Osteocyte (in vitro differentiated cells): ENCODE results near the gene LIPG. TPM values are rescaled to one million over a fixed set of nuclear protein-coding genes. Genes with fewer than 3 reads are reported as not detected.

Experiments
- DNase-seq: peaks from one replicate; pipeline ENCODE4 v3.0.0; 2021; ENCODE audit warnings: mixed read lengths; ENCODE audit not compliant: unreplicated experiment; ENCODE audit errors: extremely low spot score
- H3K27ac Mint-ChIP-seq: one replicate; pipeline ENCODE4 v1.8.0; 2021; ENCODE audit warnings: mild to moderate bottlenecking, mixed read lengths; ENCODE audit not compliant: unreplicated experiment
- H3K27me3 Mint-ChIP-seq: one replicate; pipeline ENCODE4 v1.8.0; 2021; ENCODE audit warnings: mixed read lengths; ENCODE audit not compliant: unreplicated experiment
- H3K36me3 Mint-ChIP-seq: one replicate; pipeline ENCODE4 v1.8.0; 2021; ENCODE audit warnings: mixed read lengths; ENCODE audit not compliant: unreplicated experiment
- H3K4me1 Mint-ChIP-seq: one replicate; pipeline ENCODE4 v1.8.0; 2021; ENCODE audit warnings: mixed read lengths; ENCODE audit not compliant: unreplicated experiment
- H3K4me3 Mint-ChIP-seq: one replicate; pipeline ENCODE4 v1.8.0; 2021; ENCODE audit warnings: mild to moderate bottlenecking, moderate library complexity, mixed read lengths; ENCODE audit not compliant: unreplicated experiment
- H3K9me3 Mint-ChIP-seq: one replicate; pipeline ENCODE4 v1.8.0; 2021; ENCODE audit warnings: mixed read lengths; ENCODE audit not compliant: unreplicated experiment
- total RNA-seq: library from RNA; stranded (reverse); gene quantifications from 2 replicates; pipeline ENCODE4 v1.2.1, GENCODE V29; 2021
- TF ChIP-seq, protein P1 (sequence below): fragments of 200-600 bp; sonication (generic); IDR thresholded peaks from 2 replicates; pipeline ENCODE4 v1.5.0; 2021; ENCODE audit warnings: antibody characterized with exemption, mild to moderate bottlenecking, moderate library complexity

LIPG gene
- total RNA-seq, 1 donor from 2014 or later: not detected

DNA sequence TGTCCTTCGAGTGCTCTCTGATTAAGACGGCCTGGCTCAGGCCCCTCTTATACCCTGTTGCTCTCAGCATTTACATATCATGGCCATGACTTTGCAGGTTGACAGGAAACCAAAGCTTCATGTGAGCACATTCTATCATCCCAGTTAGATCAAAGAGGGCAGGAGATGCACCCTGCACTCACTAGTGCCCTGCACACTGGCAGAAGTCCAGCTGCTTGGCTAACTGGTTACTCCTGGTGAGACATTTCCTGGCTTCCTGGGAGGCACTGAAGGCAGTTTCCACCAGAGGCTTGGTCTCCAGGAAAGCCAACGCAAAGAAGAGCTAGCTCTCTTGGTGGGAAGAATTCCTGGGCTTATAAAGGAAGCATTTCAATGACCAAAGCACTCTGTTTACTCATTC is 66.3 kb downstream of the LIPG start:
- no peak overlapping the region for H3K4me3 Mint-ChIP-seq
- H3K9me3 Mint-ChIP-seq: no peaks in the 10 kb centered on the region
- no peak for DNase-seq
- no peaks in the 10 kb centered on the region for H3K4me1 Mint-ChIP-seq
- H3K27ac Mint-ChIP-seq: no peak overlapping the region
- no peaks in the 10 kb centered on the region for H3K36me3 Mint-ChIP-seq
- TF ChIP-seq, protein P1, sequence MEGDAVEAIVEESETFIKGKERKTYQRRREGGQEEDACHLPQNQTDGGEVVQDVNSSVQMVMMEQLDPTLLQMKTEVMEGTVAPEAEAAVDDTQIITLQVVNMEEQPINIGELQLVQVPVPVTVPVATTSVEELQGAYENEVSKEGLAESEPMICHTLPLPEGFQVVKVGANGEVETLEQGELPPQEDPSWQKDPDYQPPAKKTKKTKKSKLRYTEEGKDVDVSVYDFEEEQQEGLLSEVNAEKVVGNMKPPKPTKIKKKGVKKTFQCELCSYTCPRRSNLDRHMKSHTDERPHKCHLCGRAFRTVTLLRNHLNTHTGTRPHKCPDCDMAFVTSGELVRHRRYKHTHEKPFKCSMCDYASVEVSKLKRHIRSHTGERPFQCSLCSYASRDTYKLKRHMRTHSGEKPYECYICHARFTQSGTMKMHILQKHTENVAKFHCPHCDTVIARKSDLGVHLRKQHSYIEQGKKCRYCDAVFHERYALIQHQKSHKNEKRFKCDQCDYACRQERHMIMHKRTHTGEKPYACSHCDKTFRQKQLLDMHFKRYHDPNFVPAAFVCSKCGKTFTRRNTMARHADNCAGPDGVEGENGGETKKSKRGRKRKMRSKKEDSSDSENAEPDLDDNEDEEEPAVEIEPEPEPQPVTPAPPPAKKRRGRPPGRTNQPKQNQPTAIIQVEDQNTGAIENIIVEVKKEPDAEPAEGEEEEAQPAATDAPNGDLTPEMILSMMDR: no peak
- H3K27me3 Mint-ChIP-seq: peaks cover 17% of the 10 kb centered on the region

DNA sequence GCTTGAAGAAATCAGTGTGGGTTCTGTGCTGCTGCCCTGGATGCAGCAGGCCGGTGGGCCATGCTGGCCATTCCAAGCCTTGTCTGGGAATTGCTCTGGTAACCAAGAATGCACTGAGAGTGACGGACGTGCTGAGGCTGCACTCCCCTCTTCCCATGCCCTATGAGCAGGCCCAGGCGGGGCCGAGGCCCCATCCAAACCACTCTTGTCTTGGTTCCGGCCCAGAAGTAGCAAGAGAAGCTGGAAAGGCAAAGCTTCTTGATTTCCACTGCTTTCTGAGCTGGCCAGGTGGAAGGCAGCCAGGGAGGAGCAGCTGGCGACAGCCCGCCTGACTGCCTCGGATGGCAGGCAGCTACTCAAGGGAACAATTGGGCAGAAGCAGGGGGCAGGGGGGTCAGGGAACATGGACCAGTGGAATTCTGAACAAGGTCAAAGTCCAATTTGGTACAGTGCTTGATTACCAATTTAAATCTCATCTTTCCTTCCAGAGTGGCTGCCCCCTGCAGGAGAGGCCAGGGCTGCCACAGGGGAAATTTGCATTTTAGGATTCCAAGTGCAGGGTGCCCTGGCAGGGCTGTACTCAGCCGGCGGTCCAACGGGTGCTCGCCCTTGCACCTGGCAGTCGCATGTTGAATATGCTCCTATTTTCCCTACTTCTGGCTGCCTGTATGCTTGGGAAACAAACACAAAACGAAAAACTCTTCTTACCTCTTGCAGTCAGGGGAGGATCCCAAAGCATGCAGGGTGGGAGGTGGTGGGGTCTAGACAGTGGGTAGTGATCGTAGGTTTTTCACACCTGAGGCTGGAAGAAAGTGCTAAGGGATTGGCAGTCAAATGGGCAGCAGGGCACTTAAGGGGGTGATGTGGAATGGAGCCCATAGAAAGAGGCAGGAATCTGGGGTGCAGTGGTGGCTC is 67.3 kb downstream of the LIPG start:
- no peak for DNase-seq
- Mint-ChIP-seq H3K4me1 (no peaks in the 10 kb centered on the region), H3K4me3 (no peak overlapping the region), H3K27me3 (peaks cover 19% of the 10 kb centered on the region), H3K9me3 (no peaks in the 10 kb centered on the region), H3K36me3 (no peaks in the 10 kb centered on the region), H3K27ac (no peak overlapping the region)
- TF ChIP-seq, protein P1: no peak

DNA sequence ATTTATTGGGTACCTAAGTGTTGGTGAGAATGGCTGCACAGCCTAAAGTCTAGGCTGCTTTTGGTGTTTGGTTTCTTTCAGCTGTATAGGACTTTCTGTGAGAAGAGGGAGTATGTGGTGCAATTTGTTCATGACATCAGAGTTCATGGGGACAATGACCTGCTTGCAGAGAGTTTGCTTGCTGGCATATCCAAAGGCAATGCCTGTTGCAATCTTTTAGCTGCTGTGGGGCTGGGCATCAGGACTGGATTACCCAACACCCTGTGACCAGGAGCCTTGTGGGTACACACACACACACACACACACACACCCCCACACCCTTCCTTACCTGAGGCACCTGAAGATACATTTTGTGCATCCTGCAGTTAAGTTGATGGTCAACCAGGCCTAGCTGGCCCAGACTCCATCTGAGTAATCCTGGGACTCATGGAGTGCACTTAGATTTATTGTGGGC is 68.4 kb downstream of the LIPG start:
- H3K36me3 Mint-ChIP-seq: no peaks in the 10 kb centered on the region
- H3K27me3 Mint-ChIP-seq: peaks cover 19% of the 10 kb centered on the region
- H3K4me3 Mint-ChIP-seq: no peak overlapping the region
- no peak for DNase-seq
- H3K9me3 Mint-ChIP-seq: no peaks in the 10 kb centered on the region
- no peaks in the 10 kb centered on the region for H3K4me1 Mint-ChIP-seq
- H3K27ac Mint-ChIP-seq: no peak overlapping the region
- TF ChIP-seq, protein P1: no peak

DNA sequence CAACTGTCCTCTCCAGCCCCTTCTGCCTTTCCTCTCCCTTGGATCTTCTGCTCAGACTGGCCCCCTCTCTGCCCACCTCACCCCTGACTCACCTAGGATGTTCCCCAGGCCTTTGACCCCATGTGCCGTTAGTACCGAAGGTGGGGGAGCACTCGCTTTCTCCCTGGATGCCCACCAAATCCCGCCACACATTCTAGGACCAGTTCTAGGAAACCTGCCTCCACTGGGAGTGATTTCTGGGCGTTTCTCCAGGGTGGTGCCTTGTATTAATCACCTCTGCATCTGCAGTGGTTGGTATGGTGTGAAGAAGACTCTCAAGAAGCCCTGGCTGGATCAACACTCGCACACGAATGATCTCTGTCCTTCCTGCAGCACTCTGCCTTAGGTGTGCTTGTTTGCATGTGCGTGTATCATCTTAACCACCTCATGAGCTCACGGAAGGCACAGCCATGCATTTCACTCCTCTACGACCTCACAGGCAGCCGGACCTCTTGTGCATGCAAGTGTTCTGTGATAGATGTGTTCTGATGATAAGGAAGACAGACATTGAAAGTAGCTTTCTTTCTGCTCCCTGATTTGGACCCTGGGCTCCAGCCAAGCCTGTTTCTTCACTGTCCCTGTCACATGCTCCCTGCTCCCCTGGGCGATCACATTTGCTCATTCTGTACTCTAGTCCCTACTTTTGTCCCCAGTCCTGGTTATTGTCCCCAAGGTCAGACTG is 69.4 kb downstream of the LIPG start:
- no peak overlapping the region for H3K27ac Mint-ChIP-seq
- H3K9me3 Mint-ChIP-seq: no peaks in the 10 kb centered on the region
- no peak overlapping the region for H3K4me3 Mint-ChIP-seq

More for the DNA sequence above, 69.4 kb downstream of the LIPG start:
- no peak for DNase-seq
- TF ChIP-seq, protein P1: no peak
- no peaks in the 10 kb centered on the region for H3K4me1 Mint-ChIP-seq
- H3K27me3 Mint-ChIP-seq: peaks cover 17% of the 10 kb centered on the region
- no peaks in the 10 kb centered on the region for H3K36me3 Mint-ChIP-seq
